B cell (primary cell): ENCODE data around the gene PNPLA2.

Experiments used
- EZH2 ChIP-seq: IDR thresholded peaks from 2 replicates; pipeline ENCODE4 v1.6.1; 2012; ENCODE audit warnings: borderline replicate concordance, low read depth, mild to moderate bottlenecking, moderate library complexity, low read length; ENCODE audit not compliant: insufficient read depth, poor library complexity, severe bottlenecking
- TF ChIP-seq, protein P1 (sequence below): fragments of 200-600 bp; IDR thresholded peaks from one replicate; pipeline ENCODE4 v1.8.0; 2022; ENCODE audit warnings: antibody characterized with exemption, mild to moderate bottlenecking

DNA sequence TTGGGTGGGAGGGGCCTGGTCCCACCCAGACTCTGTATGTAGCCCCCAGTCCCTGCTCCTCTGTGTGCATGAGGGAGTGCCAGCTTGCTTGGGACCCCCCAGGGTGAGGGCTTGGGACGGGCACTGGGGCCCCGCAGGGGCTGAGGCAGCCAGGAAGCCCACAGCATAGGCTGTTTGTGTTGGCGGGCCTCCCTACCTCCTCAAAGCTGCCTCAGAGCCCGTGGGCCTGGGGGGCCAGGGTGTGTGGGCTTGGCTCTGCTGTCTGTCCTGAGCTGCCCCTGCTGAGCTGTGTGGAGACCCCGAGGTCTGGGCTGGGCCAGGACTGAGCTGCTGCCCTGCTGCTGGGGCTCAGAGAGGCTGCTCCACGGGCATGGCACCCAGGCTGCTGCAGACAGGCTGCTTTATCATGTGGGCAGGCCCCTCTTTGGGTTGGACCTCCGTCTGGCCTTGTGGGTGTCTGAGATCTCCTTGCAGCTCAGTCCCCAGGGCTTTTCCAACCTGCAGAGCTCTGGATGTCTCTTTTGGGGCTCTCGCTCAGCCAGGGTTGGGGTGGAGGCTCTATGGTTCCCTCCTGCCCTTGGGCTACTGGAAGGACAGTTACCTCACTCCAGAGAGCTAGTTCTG, 27.3 kb downstream of the PNPLA2 start:
- TF ChIP-seq, protein P1, sequence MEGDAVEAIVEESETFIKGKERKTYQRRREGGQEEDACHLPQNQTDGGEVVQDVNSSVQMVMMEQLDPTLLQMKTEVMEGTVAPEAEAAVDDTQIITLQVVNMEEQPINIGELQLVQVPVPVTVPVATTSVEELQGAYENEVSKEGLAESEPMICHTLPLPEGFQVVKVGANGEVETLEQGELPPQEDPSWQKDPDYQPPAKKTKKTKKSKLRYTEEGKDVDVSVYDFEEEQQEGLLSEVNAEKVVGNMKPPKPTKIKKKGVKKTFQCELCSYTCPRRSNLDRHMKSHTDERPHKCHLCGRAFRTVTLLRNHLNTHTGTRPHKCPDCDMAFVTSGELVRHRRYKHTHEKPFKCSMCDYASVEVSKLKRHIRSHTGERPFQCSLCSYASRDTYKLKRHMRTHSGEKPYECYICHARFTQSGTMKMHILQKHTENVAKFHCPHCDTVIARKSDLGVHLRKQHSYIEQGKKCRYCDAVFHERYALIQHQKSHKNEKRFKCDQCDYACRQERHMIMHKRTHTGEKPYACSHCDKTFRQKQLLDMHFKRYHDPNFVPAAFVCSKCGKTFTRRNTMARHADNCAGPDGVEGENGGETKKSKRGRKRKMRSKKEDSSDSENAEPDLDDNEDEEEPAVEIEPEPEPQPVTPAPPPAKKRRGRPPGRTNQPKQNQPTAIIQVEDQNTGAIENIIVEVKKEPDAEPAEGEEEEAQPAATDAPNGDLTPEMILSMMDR, result no peak
- TF ChIP-seq EZH2, result no peak
